Upper lobe of left lung (tissue), 4 donors: Measurements from ENCODE around the gene USP34.
"Not testable (repeated sequence)": the region's sequence is repeated elsewhere in the genome, so short reads cannot be mapped to it uniquely, and the experiment has no call there.

Experiments used
- CTCF ChIP-seq, 6 experiments: fragments of 450-650 bp in 4 of 6; fragments of 200-600 bp in 2 of 6; sonication (generic) in 2 of 6; IDR thresholded peaks; one replicate each; pipeline ENCODE4 v1.5.1; 2016 to 2019; ENCODE audit warnings: antibody characterized with exemption in 6 of 6
- EP300 ChIP-seq, 4 donors: sonication (generic); formaldehyde crosslinking; IDR thresholded peaks; one replicate each; pipeline ENCODE4 v1.5.1; 2017; ENCODE audit warnings: antibody characterized with exemption in 4 of 4, control low read depth in 2 of 4
- POLR2A ChIP-seq, 4 donors: fragments of 450-650 bp; IDR thresholded peaks; one replicate each; pipeline ENCODE4 v1.5.1; 2016 to 2017; ENCODE audit warnings: antibody characterized with exemption in 4 of 4, mild to moderate bottlenecking in 2 of 4
- POLR2AphosphoS5 ChIP-seq, 2 donors: sonication (generic); formaldehyde crosslinking; IDR thresholded peaks; one replicate each; pipeline ENCODE4 v1.5.1; 2017; ENCODE audit warnings: antibody characterized with exemption in 2 of 2

- TF ChIP-seq POLR2AphosphoS5, CTCF, EP300, POLR2A (IDR thresholded peaks at IDR 0.05): not testable (repeated sequence)
These were observed 83.3 kb downstream of the USP34 start for GRCh38 chr2:61387588-61387987.
